Measurements from ENCODE around the gene INKA1. TPM values are rescaled to one million over a fixed set of nuclear protein-coding genes. Genes with fewer than 3 reads are reported as not detected.

Gene INKA1
- total RNA-seq, 2 experiments from 2014 or later, result 1.0 to 1.2 TPM

Small RNAs within 50 kb of the gene (microRNA-seq; reads per million reads assigned to microRNA genes)
- gene MIR5193 (ENCODE audit: borderline microRNAs expressed, borderline number of aligned reads, borderline replicate concordance), result 1.6 reads per million

Other genes starting within 250 kb of the INKA1 start
- under 1 TPM; 0.05 to 0.07 TPM for gene BSN, start 248.8 kb upstream of the INKA1 start, total RNA-seq
- 100 to 1,000 TPM; 141 to 143 TPM for gene APEH, start 128.9 kb upstream of the INKA1 start, total RNA-seq
- gene MST1, start 113.8 kb upstream of the INKA1 start, total RNA-seq, result 1 to 10 TPM; 8.1 to 8.2 TPM
- 10 to 100 TPM; 21.0 to 29.7 TPM for gene RNF123, start 113.7 kb upstream of the INKA1 start, total RNA-seq
- gene AMIGO3, start 83.6 kb upstream of the INKA1 start, total RNA-seq, result not detected
- gene GMPPB, start 79.3 kb upstream of the INKA1 start, total RNA-seq, result 10 to 100 TPM; 41.0 to 45.4 TPM
- 10 to 100 TPM; 28.8 to 29.3 TPM for gene IP6K1, start 16.7 kb upstream of the INKA1 start, total RNA-seq
- gene CDHR4, start 3.4 kb upstream of the INKA1 start, total RNA-seq, result under 1 TPM in 1 of 2 experiments, not detected in 1; 0.22 TPM
- gene UBA7, start 10.7 kb downstream of the INKA1 start, total RNA-seq, result 10 to 100 TPM; 85.6 to 86.4 TPM
- gene TRAIP, start 53.3 kb downstream of the INKA1 start, total RNA-seq, result 10 to 100 TPM; 22.7 to 25.3 TPM
- gene CAMKV, start 66.6 kb downstream of the INKA1 start, total RNA-seq, result under 1 TPM; 0.39 to 0.43 TPM
- gene MST1R, start 100.6 kb downstream of the INKA1 start, total RNA-seq, result under 1 TPM; 0.39 to 0.93 TPM
- 1 to 10 TPM; 6.3 to 7.8 TPM for gene MON1A, start 126.5 kb downstream of the INKA1 start, total RNA-seq
- gene RBM6, start 136.9 kb downstream of the INKA1 start, total RNA-seq, result 10 to 100 TPM; 73.5 to 83.7 TPM